H1 (cell line): Measurements from ENCODE around the gene SAE1. TPM values are rescaled to one million over a fixed set of nuclear protein-coding genes. Genes with fewer than 3 reads are reported as not detected.

Experiments used
- CTCF ChIA-PET: fragments of 300-600 bp; sonication (Branson Sonifier 250); formaldehyde crosslinking; loops from one replicate; lab custom pipeline; 2021; ENCODE audit not compliant: partially characterized antibody; lab: Charles Lee
- POLR2A ChIA-PET: fragments of 300-600 bp; sonication (Branson Sonifier 250); formaldehyde crosslinking; loops from one replicate; lab custom pipeline; 2021; ENCODE audit warnings: inconsistent platforms; ENCODE audit not compliant: partially characterized antibody; lab: Charles Lee
- DNase-seq, 2 experiments: peaks; one replicate each; pipeline versions ENCODE4 v3.0.0 to v3.0.0-alpha.2; 2010 to 2022; ENCODE audit warnings: low spot score in 2 of 2, low read depth in 1 of 2, mixed read lengths in 1 of 2
- FAIRE-seq: peaks from 2 replicates; lab custom pipeline; 2011; peaks lifted over from hg19 to GRCh38; lab: Jason Lieb, UNC
- H2AFZ ChIP-seq: 2 replicates; pipeline ENCODE4 v1.8.1; 2012; ENCODE audit warnings: low read length, inconsistent platforms
- H2AK5ac ChIP-seq: 2 replicates; pipeline ENCODE4 v1.6.1; 2013; ENCODE audit warnings: low read depth, low read length
- H2BK120ac ChIP-seq: replicated peaks from 2 replicates; pipeline ENCODE3; 2013; ENCODE audit warnings: low read depth, low read length, inconsistent platforms
- H2BK12ac ChIP-seq: 2 replicates; pipeline ENCODE4 v1.6.1; 2013; ENCODE audit warnings: low read depth, low read length
- H2BK15ac ChIP-seq: 2 replicates; pipeline ENCODE4 v1.6.1; 2013; ENCODE audit warnings: low read length
- H2BK20ac ChIP-seq: 2 replicates; pipeline ENCODE4 v1.6.1; 2013; ENCODE audit warnings: low read length
- H2BK5ac ChIP-seq: 2 replicates; pipeline ENCODE4 v1.6.1; 2013; ENCODE audit warnings: low read depth, low read length
- H3K14ac ChIP-seq: 2 replicates; pipeline ENCODE4 v1.6.1; 2013; ENCODE audit warnings: inconsistent platforms; ENCODE audit not compliant: insufficient read length
- H3K18ac ChIP-seq: 2 replicates; pipeline ENCODE4 v1.6.1; 2013; ENCODE audit warnings: low read length; ENCODE audit errors: extremely low read depth
- H3K23ac ChIP-seq: 2 replicates; pipeline ENCODE4 v1.6.1; 2013; ENCODE audit warnings: inconsistent platforms; ENCODE audit not compliant: insufficient read length
- H3K23me2 ChIP-seq: 2 replicates; pipeline ENCODE4 v1.6.1; 2013; ENCODE audit warnings: low read depth, low read length
- H3K27ac ChIP-seq: 2 replicates; pipeline ENCODE4 v1.6.1; 2011; ENCODE audit warnings: low read depth, low read length, inconsistent platforms
- H3K27me3 ChIP-seq, 4 experiments: replicated peaks in 1 of 4; 1 replicate in 1 of 4; 2 replicates in 3 of 4; pipeline versions ENCODE4 v1.6.1 to v1.8.1; 2011 to 2013; ENCODE audit warnings: low read length in 3 of 4, mild to moderate bottlenecking in 3 of 4, inconsistent platforms in 2 of 4, mixed read lengths in 2 of 4, moderate library complexity in 1 of 4; ENCODE audit not compliant: control insufficient read depth in 3 of 4, insufficient read depth in 3 of 4; ENCODE audit errors: extremely low read depth in 1 of 4
- H3K36me3 ChIP-seq, 4 experiments: 2 replicates each; pipeline versions ENCODE4 v1.6.1 to v1.8.1; 2011 to 2013; ENCODE audit warnings: mild to moderate bottlenecking in 4 of 4, low read length in 3 of 4, moderate library complexity in 2 of 4, control low read depth in 1 of 4, inconsistent platforms in 1 of 4; ENCODE audit not compliant: insufficient read depth in 4 of 4, control insufficient read depth in 2 of 4
- H3K4ac ChIP-seq: replicated peaks from 2 replicates; pipeline ENCODE3; 2013; ENCODE audit warnings: low read length, low read depth, mixed read lengths, inconsistent platforms; ENCODE audit not compliant: insufficient read length
- H3K4me1 ChIP-seq, 4 experiments: replicated peaks in 1 of 4; 1 replicate in 1 of 4; 2 replicates in 3 of 4; pipeline versions ENCODE4 v1.6.1 to v1.8.1; 2011 to 2013; ENCODE audit warnings: low read length in 3 of 4, inconsistent platforms in 2 of 4, mixed read lengths in 1 of 4; ENCODE audit not compliant: insufficient read depth in 4 of 4, control insufficient read depth in 3 of 4
- H3K4me2 ChIP-seq, 2 experiments: 2 replicates each; pipeline versions ENCODE4 v1.6.1 to v1.8.1; 2011 to 2013; ENCODE audit warnings: low read depth in 2 of 2, low read length in 2 of 2, control low read depth in 1 of 2, inconsistent platforms in 1 of 2, mild to moderate bottlenecking in 1 of 2; ENCODE audit not compliant: insufficient read depth in 1 of 2
- H3K4me3 ChIP-seq, 4 experiments: fragments of 200-600, 300-600 bp in 1 of 4; sonication (generic), shearing (Covaris generic), sonication (Bioruptor Twin) in 1 of 4; 2 replicates each; pipeline versions ENCODE4 v1.5.1 to v1.8.1; 2011 to 2016; ENCODE audit warnings: low read length in 4 of 4, low read depth in 3 of 4, control low read depth in 2 of 4, inconsistent platforms in 2 of 4, mild to moderate bottlenecking in 2 of 4, mixed read lengths in 1 of 4, moderate library complexity in 1 of 4; ENCODE audit not compliant: insufficient read depth in 2 of 4; ENCODE audit errors: extremely low read depth in 1 of 4
- H3K56ac ChIP-seq: replicated peaks from 2 replicates; pipeline ENCODE3; 2013; ENCODE audit warnings: low read depth, mild to moderate bottlenecking, mixed read lengths, low read length, inconsistent platforms; ENCODE audit not compliant: insufficient read length
- H3K79me1 ChIP-seq: 2 replicates; pipeline ENCODE4 v1.6.1; 2013; ENCODE audit warnings: low read depth, low read length, control low read depth
- H3K79me2 ChIP-seq, 2 experiments: 2 replicates each; pipeline versions ENCODE4 v1.6.1 to v1.8.1; 2012 to 2013; ENCODE audit warnings: low read length in 2 of 2, mild to moderate bottlenecking in 2 of 2, inconsistent platforms in 1 of 2; ENCODE audit not compliant: insufficient read depth in 2 of 2, control insufficient read depth in 1 of 2
- H3K9ac ChIP-seq, 4 experiments: replicated peaks in 1 of 4; 1 replicate in 1 of 4; 2 replicates in 3 of 4; pipeline versions ENCODE4 v1.6.1 to v1.8.1; 2011 to 2013; ENCODE audit warnings: low read depth in 3 of 4, low read length in 3 of 4, control low read depth in 2 of 4, mild to moderate bottlenecking in 2 of 4, moderate library complexity in 2 of 4, inconsistent platforms in 1 of 4; ENCODE audit errors: extremely low read depth in 1 of 4
- H3K9me3 ChIP-seq, 2 experiments: 2 replicates each; pipeline versions ENCODE4 v1.6.1 to v1.8.1; 2012 to 2013; ENCODE audit warnings: mild to moderate bottlenecking in 2 of 2, moderate library complexity in 2 of 2, control low read depth in 1 of 2, inconsistent platforms in 1 of 2, low read depth in 1 of 2, low read length in 1 of 2, mixed read lengths in 1 of 2; ENCODE audit not compliant: insufficient read depth in 2 of 2
- H4K20me1 ChIP-seq, 2 experiments: replicated peaks in 1 of 2; 2 replicates each; pipeline versions ENCODE3 to v1.8.1; 2011 to 2013; ENCODE audit warnings: inconsistent platforms in 2 of 2, low read length in 2 of 2, mild to moderate bottlenecking in 1 of 2; ENCODE audit not compliant: insufficient read depth in 2 of 2, control insufficient read depth in 1 of 2
- H4K5ac ChIP-seq: 2 replicates; pipeline ENCODE4 v1.6.1; 2013; ENCODE audit warnings: low read length, low read depth, mixed read lengths, inconsistent platforms; ENCODE audit not compliant: insufficient read length
- H4K8ac ChIP-seq: 2 replicates; pipeline ENCODE4 v1.8.0; 2013; ENCODE audit warnings: mild to moderate bottlenecking, moderate library complexity, low read length, inconsistent platforms; ENCODE audit not compliant: insufficient read depth; ENCODE audit errors: extremely low read depth
- H4K91ac ChIP-seq: replicated peaks from 2 replicates; pipeline ENCODE3; 2013; ENCODE audit warnings: low read length, mixed read lengths, inconsistent platforms; ENCODE audit not compliant: insufficient read length
- EGR1 ChIP-seq: IDR thresholded peaks from 2 replicates; pipeline ENCODE4 v1.6.1; 2011; ENCODE audit warnings: low read depth, low read length, borderline replicate concordance
- HDAC2 ChIP-seq, 2 experiments: fragments of 300-600 bp in 1 of 2; sonication (generic) in 1 of 2; IDR thresholded peaks; 2 replicates each; pipeline ENCODE4 v1.6.1; 2011 to 2012; ENCODE audit warnings: low read depth in 2 of 2, low read length in 2 of 2, mild to moderate bottlenecking in 2 of 2, moderate library complexity in 2 of 2, borderline replicate concordance in 1 of 2, inconsistent platforms in 1 of 2
- KDM4A ChIP-seq: IDR thresholded peaks from one replicate; pipeline ENCODE4 v1.7.1; 2012; ENCODE audit warnings: low read depth, mild to moderate bottlenecking, moderate library complexity, low read length, inconsistent platforms; ENCODE audit not compliant: severe bottlenecking
- WGBS, 2 experiments: shearing (Covaris generic) in 1 of 2; methylation state at CpG; one replicate each; pipeline versions ENCODE4 v1.1.6 to v1.1.7; 2013 to 2015; ENCODE audit warnings: low lambda C conversion rate in 2 of 2, mixed read lengths in 2 of 2, inconsistent platforms in 1 of 2, low coverage in 1 of 2, missing lambda C conversion rate in 1 of 2; ENCODE audit not compliant: insufficient replicate concordance in 2 of 2, insufficient coverage in 1 of 2, insufficient read length in 1 of 2; ENCODE audit errors: extremely low coverage in 1 of 2, missing lambda C conversion rate in 1 of 2; 5-methylcytosine and 5-hydroxymethylcytosine counted together
- polyA plus RNA-seq, 7 experiments: library from polyadenylated mRNA; depleted of rRNA in 3 of 7; stranded (reverse) in 5 of 7; unstranded in 2 of 7; fragments of >200 nt in 5 of 7; fragments of 200-250 nt in 2 of 7; gene quantifications; 1 replicate in 5 of 7; 2 replicates in 1 of 7; 4 replicates in 1 of 7; pipeline versions ENCODE4 v1.2.1 to v1.2.3, GENCODE V29; 2011 to 2013; ENCODE audit warnings: missing spikeins in 2 of 7, mixed read lengths in 2 of 7
- total RNA-seq: library from RNA; stranded (reverse); fragmentation: NEBNext Ultra II Directional; extraction: Animal tissue kit (Norgen Biotek cat#: 25700); gene quantifications from 2 replicates; pipeline ENCODE4 v1.2.1, GENCODE V29; 2021

Gene SAE1
- total and polyA plus RNA-seq, 2 of the 8 experiments (the other 6 are each of a cell fraction or from before 2014, with no cell fraction given): 213 to 268 TPM

GRCh38 chr19:47200530-47200929 lies 69.9 kb downstream of the SAE1 start:
- Histone ChIP-seq H3K9me3 (no peaks in the 10 kb centered on the region), H3K9ac (no peak overlapping the region), H3K4me3 (no peak overlapping the region), H2AFZ (no peak overlapping the region), H2AK5ac (no peak overlapping the region), H4K8ac (no peak overlapping the region), H4K20me1 (peaks cover 3 to 7% of the 10 kb centered on the region in 2 experiments), H3K79me2 (no peaks in the 10 kb centered on the region; a peak in 1 of 4 replicates), H4K5ac (no peak overlapping the region), H3K14ac (no peak overlapping the region), H2BK5ac (no peak overlapping the region), H3K18ac (no peak overlapping the region), H3K23ac (no peak overlapping the region), H2BK15ac (no peak overlapping the region), H3K79me1 (no peaks in the 10 kb centered on the region), H2BK120ac (no peak overlapping the region), H3K27me3 (no peaks in the 10 kb centered on the region), H3K36me3 (peaks cover 16 to 66% (median 53%) of the 10 kb centered on the region in 4 experiments), H2BK12ac (no peak overlapping the region), H3K27ac (no peak overlapping the region), H4K91ac (no peak overlapping the region), H3K4me2 (no peak overlapping the region), H3K4me1 (no peaks in the 10 kb centered on the region), H3K56ac (no peak overlapping the region), H2BK20ac (no peak overlapping the region), H3K4ac (no peak overlapping the region), H3K23me2 (no peaks in the 10 kb centered on the region)
- DNase-seq: no peak
- CTCF ChIA-PET: interaction anchor here (0.7 to 3.0 kb wide), 7 partner anchors 10 to 60 kb away, joined by 3 to 24 read pairs (median 6); no protein-coding TSS in a partner anchor
- POLR2A ChIA-PET: interaction anchor here (0.7 to 2.2 kb wide), 6 partner anchors 9 to 77 kb away, joined by 3 to 5 read pairs (median 4); no protein-coding TSS in a partner anchor
- FAIRE-seq: no peak
- WGBS, 2 experiments: 97% methylated on average over 3 of the region's 3 CpGs; no CpG with 5 or more reads in 1 of the 2 experiments
- TF ChIP-seq HDAC2 (IDR thresholded peaks at IDR 0.05; ENCODE audit: borderline replicate concordance in 1 of 2, low read depth in 2 of 2, low read length in 2 of 2) (no peak), KDM4A (no peak), EGR1 (no peak)
